KG1 (cell line): ENCODE measurements around the gene CD86.

Experiments used
- DNase-seq: peaks from one replicate; lab custom pipeline; 2025; lab: John Stamatoyannopoulos, UW

The CD86 gene

GRCh38 chr3:122092460-122093165 is 37.5 kb downstream of the CD86 start:
- DNase-seq, result no peak

DNA sequence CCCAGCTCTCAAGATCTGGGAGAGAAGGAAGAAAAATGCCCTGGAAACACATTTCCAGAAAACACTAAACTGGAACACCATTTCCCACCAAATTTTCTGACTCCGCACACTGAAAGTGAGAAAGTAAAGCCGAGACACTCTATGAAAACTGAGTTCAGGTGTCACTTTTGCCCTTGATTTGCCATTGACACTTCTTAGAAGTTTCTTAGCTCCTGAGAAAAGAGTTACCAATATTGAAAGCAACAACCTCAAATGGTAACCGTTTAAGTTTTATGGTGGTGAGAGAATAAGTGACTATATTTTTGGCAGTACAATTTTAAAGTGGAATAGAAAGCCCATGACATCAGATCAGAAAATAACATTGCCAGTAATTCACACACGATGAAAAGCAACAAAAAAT is 39.0 kb downstream of the CD86 start:
- DNase-seq, result no peak

DNA sequence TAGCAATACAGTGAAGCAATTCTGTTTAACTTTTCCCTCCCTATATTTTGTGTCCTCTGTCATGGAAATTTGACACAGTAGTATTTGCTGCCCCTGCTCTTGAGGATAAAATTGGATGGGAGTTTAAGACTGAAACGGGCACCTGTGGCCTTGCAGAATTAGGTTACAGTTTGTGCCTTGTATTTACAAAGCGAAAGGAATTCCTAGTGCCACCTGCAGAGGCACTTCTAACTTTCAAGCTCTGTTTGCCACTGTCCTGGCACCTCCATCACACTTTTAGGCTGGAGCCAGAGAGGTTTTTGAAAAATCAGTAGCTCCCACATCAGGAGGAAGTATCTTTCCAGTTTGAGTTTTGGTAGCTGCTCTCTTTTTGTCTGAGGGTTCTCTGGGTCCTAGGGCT is 39.5 kb downstream of the CD86 start:
- DNase-seq, result no peak

- no peak for DNase-seq
Observed at GRCh38 chr3:122097141-122097540, 42.0 kb downstream of the CD86 start.

DNA sequence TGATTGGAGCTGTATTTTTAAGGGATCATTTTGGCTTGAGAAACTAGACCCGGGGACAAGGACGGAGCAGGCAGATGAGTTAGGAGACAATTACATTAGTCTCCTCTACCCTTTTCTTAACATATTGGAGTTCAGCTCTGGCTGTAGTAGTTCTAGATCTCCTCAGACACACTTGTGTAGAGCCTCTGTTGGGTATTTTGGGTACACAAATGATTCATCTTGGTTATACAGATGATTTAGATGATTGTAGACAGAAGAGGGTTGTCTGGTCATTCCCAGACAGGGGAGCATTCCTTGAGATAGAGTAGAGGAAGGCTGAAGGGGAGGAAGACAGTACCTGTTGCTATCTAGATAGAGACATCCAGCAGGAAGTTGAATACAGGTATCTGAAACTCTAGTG is 43.4 kb downstream of the CD86 start:
- DNase-seq, result no peak

GRCh38 chr3:122099255-122099654 is 44.1 kb downstream of the CD86 start:
- DNase-seq, result no peak

- no peak for DNase-seq
Observed at GRCh38 chr3:122100083-122100482, 44.9 kb downstream of the CD86 start.

DNA sequence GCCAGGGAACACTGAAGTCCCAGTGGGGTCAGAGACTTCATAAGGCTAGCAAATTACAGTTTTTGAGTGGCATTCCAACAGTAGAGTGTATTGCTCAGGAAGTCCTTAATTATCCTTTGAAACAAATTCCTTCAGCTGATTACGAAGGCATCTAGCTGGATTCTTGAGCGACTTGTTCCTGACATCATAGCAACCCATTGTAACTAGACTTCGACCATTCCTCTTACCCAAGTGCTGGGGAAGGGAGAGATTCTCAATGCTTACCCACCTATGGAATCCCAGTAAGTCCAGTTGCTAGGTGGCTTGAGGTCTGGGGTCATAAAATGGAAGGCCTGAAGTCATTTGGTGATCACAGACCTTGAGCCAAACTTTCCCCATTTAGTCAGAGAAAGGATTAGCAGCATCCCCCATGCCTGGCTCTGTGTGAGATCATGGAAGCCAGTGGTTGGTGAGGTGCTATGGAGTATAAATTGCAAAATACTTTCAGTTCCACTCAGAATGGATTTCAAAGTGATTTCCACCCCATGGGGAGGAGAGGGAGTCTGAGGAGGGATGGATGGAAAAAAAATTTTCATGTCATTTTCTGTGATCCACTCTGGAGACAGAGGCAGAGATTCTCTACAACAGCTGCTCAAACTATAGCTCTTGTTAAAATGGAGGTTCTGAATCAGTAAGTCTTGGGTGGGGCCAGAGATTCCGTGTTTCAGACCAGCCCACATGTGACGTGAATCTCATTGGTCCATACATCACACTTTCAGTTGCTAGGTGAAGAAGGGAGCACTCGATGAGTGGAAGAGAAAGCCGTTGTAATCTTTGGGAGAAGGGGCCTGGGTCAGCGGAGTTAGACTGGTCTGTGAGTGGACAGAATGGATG is 45.7 kb downstream of the CD86 start:
- no peak for DNase-seq

DNA sequence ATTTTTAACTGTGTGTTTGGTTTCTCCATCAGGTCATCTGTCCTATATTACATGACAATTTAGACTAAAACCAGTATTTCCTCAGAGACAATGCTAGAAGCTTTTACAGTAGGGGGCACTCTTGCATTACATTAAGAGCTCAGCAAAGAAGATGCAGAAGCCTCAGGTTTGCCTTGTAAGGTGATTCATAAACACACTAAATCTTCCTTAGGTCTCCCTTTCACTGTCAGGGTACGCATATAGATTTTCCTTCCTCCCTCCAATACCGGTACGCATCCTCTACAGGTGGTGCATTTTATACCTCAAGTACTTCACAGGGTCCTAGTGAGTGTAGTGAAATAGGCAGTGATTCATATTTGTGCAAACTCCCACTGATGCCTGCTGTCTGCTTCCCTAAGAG is 46.5 kb downstream of the CD86 start:
- DNase-seq, result peak; percentile 77

GRCh38 chr3:122102191-122102935 is 47.2 kb downstream of the CD86 start:
- no peak for DNase-seq

DNA sequence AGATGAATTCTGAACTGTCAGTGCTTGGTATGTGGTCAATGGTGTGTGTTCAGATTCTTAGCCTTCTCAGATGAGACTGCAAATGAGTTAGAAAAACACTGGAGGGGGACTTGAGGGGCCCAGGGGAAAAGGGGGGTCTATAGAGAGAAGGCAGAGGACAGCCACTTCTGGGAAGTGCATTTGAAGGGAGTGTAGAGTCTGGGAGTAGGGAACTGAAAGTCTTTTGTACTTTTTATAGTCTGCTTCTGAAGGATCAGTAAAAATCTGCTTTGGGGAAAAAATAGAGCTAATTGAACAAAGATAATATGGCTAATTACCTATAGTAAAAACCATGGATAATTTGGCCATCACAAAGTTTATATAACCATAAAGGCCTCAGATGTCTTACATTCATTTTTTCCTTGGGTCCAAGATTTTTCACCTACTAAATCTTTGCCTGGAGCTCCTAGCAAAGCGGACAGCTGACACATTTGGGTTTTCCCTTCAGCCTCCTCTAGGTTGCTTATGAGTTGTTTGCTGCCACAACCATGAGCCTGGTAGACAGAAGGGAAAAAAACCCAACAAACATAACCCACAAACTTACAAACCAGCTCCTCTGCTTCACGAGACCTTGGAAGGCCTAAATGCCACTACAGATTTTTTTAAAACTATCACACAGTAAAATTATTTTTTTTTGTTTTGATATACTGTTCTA is 48.8 kb downstream of the CD86 start:
- DNase-seq, result no peak

DNA sequence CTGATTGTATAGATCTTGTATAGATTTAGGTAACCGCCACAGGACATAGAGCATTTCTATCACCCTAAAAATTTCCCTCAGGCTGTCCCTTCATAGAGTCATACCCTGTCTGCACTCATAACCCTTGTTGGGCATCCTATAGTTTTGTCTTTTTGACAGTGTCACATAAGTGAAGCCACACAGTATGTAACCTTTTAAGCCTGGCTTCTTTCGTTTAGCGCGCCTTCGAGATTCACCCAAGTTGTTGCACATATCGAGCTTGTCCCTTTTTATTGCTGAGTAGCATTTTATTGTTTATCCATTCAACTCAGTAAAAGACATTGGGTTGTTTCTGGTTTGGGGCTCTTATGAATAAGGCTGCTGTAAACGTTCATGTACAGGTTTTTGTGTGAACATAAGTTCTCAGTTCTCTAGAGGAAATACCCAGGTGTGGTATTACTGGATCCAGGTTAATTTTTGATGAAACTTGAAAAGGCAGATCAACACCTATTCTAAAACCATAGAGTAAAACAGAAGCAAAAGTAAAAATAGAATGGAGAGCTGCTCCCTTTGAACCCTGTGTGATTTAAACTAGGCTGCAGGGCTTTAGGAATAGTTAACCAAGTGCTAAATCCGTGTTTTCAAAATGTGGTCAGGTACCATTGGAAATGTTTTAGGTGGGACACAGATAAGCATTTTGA is 49.5 kb downstream of the CD86 start:
- no peak for DNase-seq

GRCh38 chr3:122105626-122106025 is 50.5 kb downstream of the CD86 start:
- DNase-seq, result no peak

DNA sequence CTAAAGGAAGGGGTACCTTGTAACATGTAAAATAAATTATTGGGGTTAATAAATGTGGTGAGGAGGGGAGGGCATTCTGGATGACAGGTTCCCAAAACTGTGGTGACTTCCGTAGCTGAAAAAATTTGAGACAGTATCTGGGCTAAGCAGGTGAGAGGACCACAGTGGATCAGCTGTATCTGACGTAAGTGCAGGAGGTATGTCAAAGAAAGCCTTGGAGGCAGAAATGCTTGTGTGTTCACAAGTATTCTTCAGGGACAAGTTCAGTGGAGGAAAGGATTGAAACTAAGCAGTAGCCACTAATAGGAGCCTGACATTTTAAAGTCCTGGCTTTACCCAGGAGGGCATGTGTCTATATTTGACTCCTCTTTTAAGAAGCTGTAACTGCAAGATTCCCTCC is 52.0 kb downstream of the CD86 start:
- no peak for DNase-seq

DNA sequence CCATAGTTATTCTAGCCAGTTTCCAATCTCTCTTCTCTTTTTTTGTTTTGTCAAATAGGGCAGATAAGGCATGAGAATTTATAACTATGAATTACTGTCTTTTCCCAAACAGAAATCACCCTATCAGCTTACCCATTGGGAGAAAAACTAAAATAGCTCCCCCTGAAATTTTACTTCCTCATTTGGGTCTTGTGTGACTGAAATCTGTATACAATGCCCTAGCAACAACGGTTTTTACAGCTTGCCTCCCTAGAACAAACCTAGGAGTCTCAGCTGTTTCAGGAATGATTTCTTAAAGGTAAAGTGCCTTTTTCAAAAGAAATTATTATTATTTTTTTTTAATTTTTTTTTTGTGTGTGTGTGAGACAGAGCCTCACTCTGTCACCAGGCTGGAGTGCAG is 56.8 kb downstream of the CD86 start:
- DNase-seq, result no peak

DNA sequence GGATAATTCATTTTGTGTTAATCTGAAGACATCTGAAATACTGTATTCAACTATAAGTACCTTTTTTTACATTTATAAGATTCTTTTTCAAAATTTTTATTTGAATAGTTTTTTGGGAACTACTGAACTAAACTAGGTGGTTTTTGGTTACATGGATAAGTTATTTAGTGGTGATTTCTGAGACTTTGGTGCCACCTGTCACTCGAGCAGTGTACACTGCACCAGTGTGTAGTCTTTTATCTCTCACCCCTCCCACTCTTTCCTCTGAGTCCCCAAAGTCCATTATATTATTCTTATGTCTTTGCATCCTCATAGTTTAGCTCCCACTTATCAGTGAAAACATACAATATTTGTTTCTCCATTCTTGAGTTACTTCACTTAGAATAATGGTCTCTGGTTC is 57.6 kb downstream of the CD86 start:
- DNase-seq, result no peak

GRCh38 chr3:122123850-122124249 is 68.7 kb downstream of the CD86 start:
- DNase-seq, result no peak

DNA sequence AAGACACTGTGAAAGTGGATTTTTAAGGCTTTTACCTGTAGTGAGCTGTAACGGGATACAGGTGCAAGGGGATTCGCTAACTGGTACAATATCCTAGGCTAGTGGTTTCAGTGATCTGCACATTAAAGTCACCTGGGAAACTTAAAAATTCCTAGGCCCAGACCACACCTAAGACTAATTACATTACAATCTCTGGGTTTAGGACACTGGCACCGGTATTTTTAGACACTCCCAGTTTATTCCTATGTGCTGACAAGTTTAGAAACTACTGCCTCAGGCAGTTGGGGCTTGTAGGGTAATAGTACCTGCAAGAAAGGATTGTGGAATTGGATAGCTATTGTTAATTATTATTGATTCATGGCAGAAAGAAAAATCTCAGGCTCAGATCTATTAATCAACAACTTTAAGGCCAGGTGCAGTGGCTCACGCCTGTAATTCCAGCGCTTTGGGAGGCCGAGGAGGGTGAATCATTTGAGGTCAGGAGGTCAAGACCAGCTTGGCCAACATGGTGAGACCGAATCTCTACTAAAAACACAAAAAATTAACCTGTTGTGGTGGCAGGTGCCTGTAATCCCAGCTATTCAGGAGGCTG is 77.9 kb downstream of the CD86 start:
- no peak for DNase-seq

DNA sequence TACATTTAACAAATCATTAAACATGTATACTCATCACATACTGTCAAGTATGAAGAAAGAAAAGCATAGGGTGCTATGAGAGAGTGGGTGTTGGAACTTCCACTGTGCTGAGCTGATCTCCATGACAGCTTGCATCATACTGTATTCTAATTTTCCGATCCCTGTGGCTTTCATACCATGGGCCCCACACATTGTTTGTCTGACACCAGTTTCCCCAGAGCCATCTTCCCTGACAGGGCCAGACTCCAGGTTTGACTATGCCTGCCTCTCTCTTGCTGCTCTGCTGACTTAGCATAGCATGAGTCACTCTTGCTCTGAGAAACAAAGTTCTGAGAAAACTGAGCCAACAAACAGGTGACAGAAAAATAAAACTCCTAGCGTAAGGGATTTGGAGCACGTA is 91.3 kb downstream of the CD86 start:
- DNase-seq, result no peak

DNA sequence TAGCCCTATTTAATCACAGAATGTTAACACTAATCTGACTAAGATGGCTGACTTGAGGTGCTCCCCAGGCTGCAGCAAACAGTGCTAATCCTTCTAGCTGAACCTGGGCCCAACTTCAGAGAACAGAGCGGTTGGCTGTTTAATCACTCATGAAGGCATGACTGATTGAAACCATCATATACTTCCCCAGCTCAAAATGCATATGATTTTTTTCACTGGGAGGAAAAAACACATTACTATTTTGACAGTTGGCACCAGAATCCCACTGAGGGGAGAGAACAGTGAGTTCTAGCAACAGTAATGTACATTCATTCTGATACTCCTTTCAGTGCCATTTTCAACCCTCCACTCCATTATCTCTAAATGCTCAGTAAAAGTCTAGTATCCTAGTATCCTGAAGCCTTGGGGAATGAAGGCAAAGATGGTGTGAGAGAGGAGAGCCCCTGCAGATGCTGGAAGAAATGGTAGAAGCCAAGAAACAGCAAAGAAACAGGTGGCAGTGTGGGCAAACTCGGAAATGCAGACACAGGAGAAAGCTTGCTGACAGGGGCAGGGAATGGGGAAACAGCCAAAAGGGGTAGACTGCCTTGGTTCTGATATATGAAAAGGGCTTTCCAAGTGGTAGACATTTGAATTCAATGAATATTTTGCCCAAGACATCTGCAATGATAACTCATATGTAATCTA is 93.9 kb downstream of the CD86 start:
- no peak for DNase-seq

GRCh38 chr3:122151480-122151879 is 96.3 kb downstream of the CD86 start:
- no peak for DNase-seq
